Parathyroid adenoma (tissue), 2 donors: ENCODE data around the gene ARHGEF10L.

Source experiments
- H2AFZ ChIP-seq: fragments of 300-600 bp; sonication (generic); one replicate; pipeline ENCODE4 v1.7.0; 2017; ENCODE audit warnings: antibody characterized with exemption, mild to moderate bottlenecking
- H3K27ac ChIP-seq: fragments of 300-600 bp; sonication (generic); one replicate; pipeline ENCODE4 v1.7.0; 2017
- H3K27me3 ChIP-seq: fragments of 300-600 bp; sonication (generic); one replicate; pipeline ENCODE4 v1.7.0; 2017; ENCODE audit warnings: low read length; ENCODE audit not compliant: control insufficient read depth, insufficient read depth
- H3K36me3 ChIP-seq: fragments of 300-600 bp; sonication (generic); one replicate; pipeline ENCODE4 v1.7.0; 2017; ENCODE audit warnings: low read length; ENCODE audit not compliant: control insufficient read depth, insufficient read depth
- H3K4me1 ChIP-seq: fragments of 300-600 bp; sonication (generic); one replicate; pipeline ENCODE4 v1.7.0; 2017; ENCODE audit warnings: control low read depth
- H3K4me2 ChIP-seq: fragments of 300-600 bp; sonication (generic); one replicate; pipeline ENCODE4 v1.7.0; 2017; ENCODE audit warnings: low read length
- H3K4me3 ChIP-seq: fragments of 300-600 bp; sonication (generic); one replicate; pipeline ENCODE4 v1.7.0; 2017; ENCODE audit warnings: low read depth, low read length
- H3K79me2 ChIP-seq: fragments of 300-600 bp; sonication (generic); one replicate; pipeline ENCODE4 v1.7.0; 2017; ENCODE audit warnings: control low read depth
- H3K9ac ChIP-seq: fragments of 300-600 bp; sonication (generic); one replicate; pipeline ENCODE4 v1.7.0; 2017; ENCODE audit warnings: mild to moderate bottlenecking
- H3K9me3 ChIP-seq: fragments of 300-600 bp; sonication (generic); one replicate; pipeline ENCODE4 v1.7.0; 2017; ENCODE audit warnings: low read length; ENCODE audit not compliant: control insufficient read depth
- TF ChIP-seq, protein P1 (sequence below): fragments of 300-600 bp; sonication (generic); IDR thresholded peaks from one replicate; pipeline ENCODE4 v1.7.0; 2017; ENCODE audit warnings: antibody characterized with exemption, mild to moderate bottlenecking
- donor health status: primary hyperparathyroidism.

ARHGEF10L gene

DNA sequence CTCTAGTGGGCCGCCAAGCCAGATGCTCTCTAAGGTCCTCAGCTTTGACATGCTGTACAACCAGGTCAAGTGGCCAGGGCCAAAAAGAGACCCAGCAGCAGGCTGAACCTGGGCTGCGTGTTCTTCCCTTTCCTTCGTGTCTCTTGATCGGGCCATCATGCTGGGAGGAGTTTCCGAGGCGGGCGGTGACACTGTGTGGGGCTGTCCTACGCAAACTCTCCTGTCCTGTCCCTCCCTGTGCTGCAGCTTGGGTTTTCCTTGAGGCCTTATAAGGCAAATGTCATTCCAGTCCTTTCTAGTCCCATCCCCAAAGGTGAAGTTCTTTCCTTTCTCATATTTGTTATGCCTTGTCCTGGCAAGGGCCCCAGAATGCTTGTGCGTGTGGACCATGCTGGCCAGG, 56.7 kb downstream of the ARHGEF10L start:
- Histone ChIP-seq H3K27ac (peak overlapping the region; percentile 98), H3K4me3 (no peak overlapping the region), H3K9ac (peak overlapping the region; percentile 37), H3K9me3 (no peaks in the 10 kb centered on the region), H3K4me2 (no peak overlapping the region), H3K4me1 (peaks cover 55% of the 10 kb centered on the region), H2AFZ (no peak overlapping the region), H3K79me2 (peaks cover 6% of the 10 kb centered on the region), H3K27me3 (no peaks in the 10 kb centered on the region), H3K36me3 (no peaks in the 10 kb centered on the region)
- TF ChIP-seq, protein P1, sequence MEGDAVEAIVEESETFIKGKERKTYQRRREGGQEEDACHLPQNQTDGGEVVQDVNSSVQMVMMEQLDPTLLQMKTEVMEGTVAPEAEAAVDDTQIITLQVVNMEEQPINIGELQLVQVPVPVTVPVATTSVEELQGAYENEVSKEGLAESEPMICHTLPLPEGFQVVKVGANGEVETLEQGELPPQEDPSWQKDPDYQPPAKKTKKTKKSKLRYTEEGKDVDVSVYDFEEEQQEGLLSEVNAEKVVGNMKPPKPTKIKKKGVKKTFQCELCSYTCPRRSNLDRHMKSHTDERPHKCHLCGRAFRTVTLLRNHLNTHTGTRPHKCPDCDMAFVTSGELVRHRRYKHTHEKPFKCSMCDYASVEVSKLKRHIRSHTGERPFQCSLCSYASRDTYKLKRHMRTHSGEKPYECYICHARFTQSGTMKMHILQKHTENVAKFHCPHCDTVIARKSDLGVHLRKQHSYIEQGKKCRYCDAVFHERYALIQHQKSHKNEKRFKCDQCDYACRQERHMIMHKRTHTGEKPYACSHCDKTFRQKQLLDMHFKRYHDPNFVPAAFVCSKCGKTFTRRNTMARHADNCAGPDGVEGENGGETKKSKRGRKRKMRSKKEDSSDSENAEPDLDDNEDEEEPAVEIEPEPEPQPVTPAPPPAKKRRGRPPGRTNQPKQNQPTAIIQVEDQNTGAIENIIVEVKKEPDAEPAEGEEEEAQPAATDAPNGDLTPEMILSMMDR, result no peak

- Histone ChIP-seq H3K79me2 (peaks cover 7% of the 10 kb centered on the region), H3K4me1 (peaks cover 53% of the 10 kb centered on the region), H3K9me3 (no peaks in the 10 kb centered on the region), H3K9ac (no peak overlapping the region), H3K4me2 (no peak overlapping the region), H3K27ac (peak overlapping the region; percentile 98), H3K27me3 (no peaks in the 10 kb centered on the region), H3K4me3 (no peak overlapping the region), H3K36me3 (no peaks in the 10 kb centered on the region), H2AFZ (no peak overlapping the region)
- TF ChIP-seq, protein P1, result no peak
These were observed 57.4 kb downstream of the ARHGEF10L start for GRCh38 chr1:17596651-17597509.

GRCh38 chr1:17597651-17598050, 58.2 kb downstream of the ARHGEF10L start:
- no peaks in the 10 kb centered on the region for H3K36me3 ChIP-seq
- peaks cover 48% of the 10 kb centered on the region for H3K4me1 ChIP-seq
- peak overlapping the region; percentile 98 for H3K27ac ChIP-seq
- peaks cover 13% of the 10 kb centered on the region for H3K79me2 ChIP-seq
- H3K27me3 ChIP-seq, result no peaks in the 10 kb centered on the region
- no peaks in the 10 kb centered on the region for H3K9me3 ChIP-seq
- no peak overlapping the region for H3K4me2 ChIP-seq
- H3K4me3 ChIP-seq, result no peak overlapping the region
- H3K9ac ChIP-seq, result no peak overlapping the region
- H2AFZ ChIP-seq, result no peak overlapping the region
- TF ChIP-seq, protein P1, result no peak

- H3K4me1 ChIP-seq, result peaks cover 43% of the 10 kb centered on the region
- H2AFZ ChIP-seq, result no peak overlapping the region
- no peak overlapping the region for H3K4me2 ChIP-seq
- TF ChIP-seq, protein P1, result no peak
- no peak overlapping the region for H3K4me3 ChIP-seq
- no peaks in the 10 kb centered on the region for H3K9me3 ChIP-seq
- H3K27ac ChIP-seq, result peak overlapping the region; percentile 98
- peaks cover 14% of the 10 kb centered on the region for H3K79me2 ChIP-seq
- no peaks in the 10 kb centered on the region for H3K27me3 ChIP-seq
- H3K9ac ChIP-seq, result no peak overlapping the region
- H3K36me3 ChIP-seq, result no peaks in the 10 kb centered on the region
These were observed 58.8 kb downstream of the ARHGEF10L start for GRCh38 chr1:17598251-17598650.
